ENCODE results near the gene HSD17B4.
"Not testable (repeated sequence)": the region's sequence is repeated elsewhere in the genome, so short reads cannot be mapped to it uniquely, and the experiment has no call there.

HSD17B4 gene

DNA sequence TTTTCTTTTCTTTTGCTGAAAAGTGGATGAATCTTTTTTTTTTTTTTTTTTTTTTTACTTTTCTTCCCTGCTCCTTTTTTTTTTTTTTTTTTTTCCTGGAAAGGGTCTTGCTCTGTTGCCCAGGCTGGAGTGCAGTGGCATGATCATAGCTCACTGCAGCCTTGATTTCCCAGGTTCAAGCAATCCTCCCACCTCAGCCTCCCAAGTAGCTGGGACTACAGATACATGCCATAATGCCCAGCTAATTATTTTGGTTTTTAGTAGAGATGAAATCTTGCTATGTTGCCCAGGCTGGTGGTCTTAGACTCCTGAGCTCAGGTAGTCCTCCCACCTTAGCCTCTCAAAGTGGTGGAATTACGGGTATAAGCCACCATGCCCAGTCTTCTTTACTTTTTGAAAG is 20.9 kb downstream of the HSD17B4 start:
- no peaks in the 10 kb centered on the region for H3K36me3 ChIP-seq (replicated peaks)
- DNase-seq: no peak

DNA sequence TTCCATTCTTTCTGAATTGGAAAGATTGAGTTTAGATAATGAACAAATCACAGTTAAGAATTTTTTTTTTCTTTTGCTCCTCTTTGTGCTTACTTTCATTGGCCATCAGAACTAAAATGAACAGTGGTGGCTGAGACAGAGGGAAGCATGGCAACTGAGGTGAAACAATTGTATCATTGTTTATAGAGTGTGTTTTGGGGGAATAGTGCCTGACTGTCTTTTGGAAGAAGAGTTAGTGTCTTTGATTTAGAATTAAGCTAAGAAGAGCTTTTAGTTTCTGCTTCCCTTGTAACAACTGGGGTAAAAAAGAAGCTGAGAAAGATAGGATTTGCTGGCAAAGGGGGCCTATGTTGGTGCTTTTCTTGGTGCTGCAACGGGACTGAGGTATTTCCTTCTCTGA is 24.0 kb downstream of the HSD17B4 start:
- TF ChIP-seq, protein P1, sequence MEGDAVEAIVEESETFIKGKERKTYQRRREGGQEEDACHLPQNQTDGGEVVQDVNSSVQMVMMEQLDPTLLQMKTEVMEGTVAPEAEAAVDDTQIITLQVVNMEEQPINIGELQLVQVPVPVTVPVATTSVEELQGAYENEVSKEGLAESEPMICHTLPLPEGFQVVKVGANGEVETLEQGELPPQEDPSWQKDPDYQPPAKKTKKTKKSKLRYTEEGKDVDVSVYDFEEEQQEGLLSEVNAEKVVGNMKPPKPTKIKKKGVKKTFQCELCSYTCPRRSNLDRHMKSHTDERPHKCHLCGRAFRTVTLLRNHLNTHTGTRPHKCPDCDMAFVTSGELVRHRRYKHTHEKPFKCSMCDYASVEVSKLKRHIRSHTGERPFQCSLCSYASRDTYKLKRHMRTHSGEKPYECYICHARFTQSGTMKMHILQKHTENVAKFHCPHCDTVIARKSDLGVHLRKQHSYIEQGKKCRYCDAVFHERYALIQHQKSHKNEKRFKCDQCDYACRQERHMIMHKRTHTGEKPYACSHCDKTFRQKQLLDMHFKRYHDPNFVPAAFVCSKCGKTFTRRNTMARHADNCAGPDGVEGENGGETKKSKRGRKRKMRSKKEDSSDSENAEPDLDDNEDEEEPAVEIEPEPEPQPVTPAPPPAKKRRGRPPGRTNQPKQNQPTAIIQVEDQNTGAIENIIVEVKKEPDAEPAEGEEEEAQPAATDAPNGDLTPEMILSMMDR (IDR thresholded peaks at IDR 0.05; ENCODE audit: low read depth, low read length, missing control alignments): no peak
- no peak for DNase-seq
- in situ Hi-C loops (cut with HindIII; ENCODE audit: low pct_ligation_motif_present, low sequenced_read_pairs): no loop called here
- Histone ChIP-seq H3K27me3 (replicated peaks) (no peaks in the 10 kb centered on the region), H3K4me3 (ENCODE audit: low read depth, low read length) (no peak overlapping the region), H3K27ac (no peak overlapping the region), H3K36me3 (replicated peaks) (no peaks in the 10 kb centered on the region)

More for the DNA sequence above, 20.9 kb downstream of the HSD17B4 start:
- TF ChIP-seq, protein P1 (IDR thresholded peaks at IDR 0.05; ENCODE audit: low read depth, low read length, missing control alignments): no peak
- Histone ChIP-seq H3K27ac (no peak overlapping the region), H3K4me3 (ENCODE audit: low read depth, low read length) (no peak overlapping the region), H3K27me3 (replicated peaks) (no peaks in the 10 kb centered on the region)
- in situ Hi-C loops (cut with HindIII; ENCODE audit: low pct_ligation_motif_present, low sequenced_read_pairs): no loop called here

DNA sequence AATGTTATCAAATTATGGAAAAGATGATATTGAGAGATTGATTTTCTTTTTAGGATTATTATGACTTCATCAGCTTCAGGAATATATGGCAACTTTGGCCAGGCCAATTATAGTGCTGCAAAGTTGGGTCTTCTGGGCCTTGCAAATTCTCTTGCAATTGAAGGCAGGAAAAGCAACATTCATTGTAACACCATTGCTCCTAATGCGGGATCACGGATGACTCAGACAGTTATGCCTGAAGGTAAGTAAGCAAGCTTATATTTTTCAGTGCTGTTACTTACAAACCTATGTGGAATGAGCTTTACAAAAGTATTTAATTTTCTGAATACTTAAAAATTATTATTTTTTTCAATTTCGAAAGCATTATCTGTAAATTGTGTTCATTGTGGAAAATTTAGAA is 26.5 kb downstream of the HSD17B4 start:
- in situ Hi-C loops (cut with HindIII; ENCODE audit: low pct_ligation_motif_present, low sequenced_read_pairs): no loop called here
- no peaks in the 10 kb centered on the region for H3K27me3 ChIP-seq (replicated peaks)
- no peak for DNase-seq
- no peak overlapping the region for H3K4me3 ChIP-seq (ENCODE audit: low read depth, low read length)
- no peak overlapping the region for H3K27ac ChIP-seq
- H3K36me3 ChIP-seq (replicated peaks): peaks cover 2% of the 10 kb centered on the region
- TF ChIP-seq, protein P1 (IDR thresholded peaks at IDR 0.05; ENCODE audit: low read depth, low read length, missing control alignments): no peak

DNA sequence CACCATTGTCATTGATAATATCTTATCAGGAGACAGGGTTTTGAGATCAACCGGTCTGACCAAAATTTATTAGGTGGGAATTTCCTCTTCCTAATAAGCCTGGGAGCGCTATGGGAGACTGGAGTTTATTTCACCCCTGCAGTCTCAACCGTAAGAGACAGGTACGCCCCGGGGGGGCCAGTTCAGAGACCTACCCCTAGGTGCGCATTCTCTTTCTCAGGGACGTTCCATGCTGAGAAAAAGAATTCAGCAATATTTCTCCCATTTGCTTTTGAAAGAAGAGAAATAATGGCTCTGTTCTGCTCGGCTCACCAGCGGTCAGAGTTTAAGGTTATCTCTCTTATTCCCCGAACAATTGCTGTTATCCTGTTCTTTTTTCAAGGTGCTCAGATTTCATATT is 28.3 kb downstream of the HSD17B4 start:
- H3K27ac ChIP-seq; in situ Hi-C loops (cut with HindIII; ENCODE audit: low pct_ligation_motif_present, low sequenced_read_pairs); H3K36me3 ChIP-seq (replicated peaks); H3K27me3 ChIP-seq (replicated peaks); DNase-seq; H3K4me3 ChIP-seq (ENCODE audit: low read depth, low read length): not testable (repeated sequence)

DNA sequence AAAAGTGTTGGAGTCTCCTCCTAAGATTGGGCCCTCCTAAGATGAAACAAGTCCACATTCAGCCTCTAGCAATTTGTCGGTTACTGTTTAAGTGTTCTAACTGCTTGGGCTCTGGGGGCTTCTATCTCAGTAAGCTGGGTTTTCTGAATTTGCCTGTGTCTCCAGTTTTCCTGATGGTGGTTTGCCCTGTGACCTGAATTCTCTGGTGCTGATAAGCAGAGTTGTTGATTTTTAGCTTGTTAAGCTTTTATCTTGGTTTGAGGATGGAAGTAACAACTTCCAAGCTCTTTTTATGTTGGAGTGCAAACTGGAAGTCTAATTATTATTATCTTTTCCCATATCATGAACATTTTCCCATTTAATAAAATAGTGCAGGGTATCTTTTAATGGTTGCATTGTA is 30.9 kb downstream of the HSD17B4 start:
- TF ChIP-seq, protein P1 (IDR thresholded peaks at IDR 0.05; ENCODE audit: low read depth, low read length, missing control alignments): no peak
- no peak for DNase-seq
- no peak overlapping the region for H3K4me3 ChIP-seq (ENCODE audit: low read depth, low read length)
- peaks cover 2% of the 10 kb centered on the region for H3K36me3 ChIP-seq (replicated peaks)
- in situ Hi-C loops (cut with HindIII; ENCODE audit: low pct_ligation_motif_present, low sequenced_read_pairs): no loop called here
- H3K27me3 ChIP-seq (replicated peaks): no peaks in the 10 kb centered on the region
- H3K27ac ChIP-seq: no peak overlapping the region

DNA sequence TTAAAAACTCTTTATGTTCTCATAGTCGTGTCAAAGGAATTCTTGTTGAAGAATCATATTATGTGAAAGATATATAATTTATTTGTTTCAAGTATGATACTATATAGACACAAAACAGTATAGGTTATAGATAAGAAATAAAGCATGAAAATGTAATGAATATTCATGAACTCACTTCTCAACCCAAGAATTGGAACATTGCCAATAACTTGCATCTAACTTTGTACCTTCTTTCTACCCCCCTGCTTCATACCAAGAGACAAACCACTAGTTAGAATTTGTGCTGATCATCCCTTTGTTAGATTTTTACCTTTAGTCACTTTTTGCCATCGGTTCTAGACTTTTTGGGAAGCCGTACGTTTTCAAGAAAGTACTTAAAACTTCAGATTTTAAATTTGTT is 32.6 kb downstream of the HSD17B4 start:
- peaks cover 2% of the 10 kb centered on the region for H3K36me3 ChIP-seq (replicated peaks)
- no peak overlapping the region for H3K4me3 ChIP-seq (ENCODE audit: low read depth, low read length)
- H3K27ac ChIP-seq: no peak overlapping the region
- DNase-seq: no peak
- no peaks in the 10 kb centered on the region for H3K27me3 ChIP-seq (replicated peaks)
- in situ Hi-C loops (cut with HindIII; ENCODE audit: low pct_ligation_motif_present, low sequenced_read_pairs): no loop called here
- TF ChIP-seq, protein P1 (IDR thresholded peaks at IDR 0.05; ENCODE audit: low read depth, low read length, missing control alignments): no peak

All from brain microvascular endothelial cell (primary cell).